Activated CD4-positive, CD25-positive, alpha-beta regulatory T cell treated with anti-CD3 and anti-CD28 coated beads, Interleukin-2, amount 50 U/mL, for 24 hours (primary cell): Measurements from ENCODE around the gene FRA10AC1.
A peak's percentile ranks its signal among the peaks of the same experiment; 100 is the strongest.
"Not testable (repeated sequence)": the region's sequence is repeated elsewhere in the genome, so short reads cannot be mapped to it uniquely, and the experiment has no call there.

Source experiments
- ATAC-seq, 2 donors: fragments of 150-1000 bp; cut with Tn5 transposase; one replicate each; pipeline ENCODE4 v1.10.0; 2021; ENCODE audit warnings: mild to moderate bottlenecking in 1 of 2, moderate library complexity in 1 of 2

Gene FRA10AC1

GRCh38 chr10:93703066-93703465 is 674 bp upstream of the FRA10AC1 start:
- no peak for ATAC-seq

GRCh38 chr10:93701866-93702209 is 554 bp downstream of the FRA10AC1 start:
- peak; percentile 8 to 9 for ATAC-seq

- ATAC-seq = no peak
Measured at GRCh38 chr10:93697207-93697606, 5.2 kb downstream of the FRA10AC1 start.

GRCh38 chr10:93696582-93696981 is 5.8 kb downstream of the FRA10AC1 start:
- not testable (repeated sequence) for ATAC-seq

- no peak for ATAC-seq
Measured at GRCh38 chr10:93695740-93696139, 6.7 kb downstream of the FRA10AC1 start.

- no peak for ATAC-seq
Measured at GRCh38 chr10:93687737-93688136, 14.7 kb downstream of the FRA10AC1 start.

- no peak for ATAC-seq
Measured at GRCh38 chr10:93680412-93681047, 21.9 kb downstream of the FRA10AC1 start.

- ATAC-seq = no peak
Measured at GRCh38 chr10:93678805-93679587, 23.4 kb downstream of the FRA10AC1 start.

- no peak for ATAC-seq
Measured at GRCh38 chr10:93678386-93678785, 24.0 kb downstream of the FRA10AC1 start.

- ATAC-seq = no peak
Measured at GRCh38 chr10:93673791-93674190, 28.6 kb downstream of the FRA10AC1 start.

- no peak for ATAC-seq
Measured at GRCh38 chr10:93672890-93673289, 29.5 kb downstream of the FRA10AC1 start.

GRCh38 chr10:93672022-93672678 is 30.2 kb downstream of the FRA10AC1 start:
- ATAC-seq = no peak

GRCh38 chr10:93671042-93671441 is 31.4 kb downstream of the FRA10AC1 start:
- ATAC-seq = no peak

- ATAC-seq = no peak
Measured at GRCh38 chr10:93670372-93670771, 32.0 kb downstream of the FRA10AC1 start.

GRCh38 chr10:93667795-93668194 is 34.6 kb downstream of the FRA10AC1 start:
- ATAC-seq = no peak

GRCh38 chr10:93666030-93666429 is 36.4 kb downstream of the FRA10AC1 start:
- no peak for ATAC-seq

- ATAC-seq = no peak
Measured at GRCh38 chr10:93657757-93658156, 44.6 kb downstream of the FRA10AC1 start.

- no peak for ATAC-seq
Measured at GRCh38 chr10:93656155-93656554, 46.2 kb downstream of the FRA10AC1 start.

- no peak for ATAC-seq
Measured at GRCh38 chr10:93654201-93654600, 48.2 kb downstream of the FRA10AC1 start.

- no peak for ATAC-seq
Measured at GRCh38 chr10:93652857-93653256, 49.5 kb downstream of the FRA10AC1 start.

GRCh38 chr10:93639791-93640190 is 62.6 kb downstream of the FRA10AC1 start:
- ATAC-seq = no peak

GRCh38 chr10:93630625-93631557 is 71.5 kb downstream of the FRA10AC1 start:
- ATAC-seq = no peak
